ENCODE data around the gene FAM120C. TPM values are rescaled to one million over a fixed set of nuclear protein-coding genes. Genes with fewer than 3 reads are reported as not detected.

Gene FAM120C
- total RNA-seq, 1 donor, result 9.4 TPM

DNA sequence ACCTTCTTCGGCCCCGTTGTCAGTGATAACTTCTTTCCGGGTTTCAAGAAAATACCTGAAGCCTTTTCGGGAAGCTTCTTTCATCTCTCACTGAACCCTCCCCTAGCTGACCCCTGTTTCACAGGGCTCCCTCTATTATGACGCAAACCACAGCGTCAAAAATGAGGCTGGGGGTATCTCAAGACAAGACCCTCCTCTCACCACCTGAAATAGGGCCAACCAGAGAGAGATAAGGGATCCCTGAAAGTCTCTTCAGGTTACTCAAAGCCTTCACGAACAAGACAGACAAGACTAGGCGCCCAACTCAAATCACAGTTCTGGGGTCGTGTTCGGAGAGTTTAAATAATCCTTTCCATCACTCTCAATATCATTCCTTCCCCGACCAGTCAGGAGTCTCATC is 140.0 kb downstream of the FAM120C start:
- DNase-seq (ENCODE audit: low read depth in 2 of 3, low spot score in 2 of 3), result no peak

DNA sequence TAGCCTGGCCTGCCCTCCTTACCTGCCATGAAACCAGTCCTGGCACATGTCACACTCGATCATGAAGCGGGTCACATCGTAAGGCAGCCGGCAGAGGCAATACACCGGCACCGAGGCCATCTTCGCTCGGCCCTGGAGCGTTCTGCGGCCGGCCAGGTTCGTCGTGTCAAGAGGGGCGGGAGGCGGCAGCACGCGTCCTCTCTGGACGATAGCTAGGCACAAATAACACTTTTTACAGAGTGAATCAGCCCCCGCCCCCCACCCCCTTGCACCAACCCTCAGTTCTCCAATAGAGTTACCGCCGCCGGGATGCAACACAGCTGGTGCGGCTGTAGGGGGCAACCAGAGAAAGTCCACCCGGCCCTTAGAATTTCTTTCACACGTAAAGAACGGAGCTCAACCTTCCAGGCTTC is 140.4 kb downstream of the FAM120C start:
- DNase-seq (ENCODE audit: low read depth in 2 of 3, low spot score in 2 of 3), result peak in 2 of 3 donors; percentile 59 to 65

DNA sequence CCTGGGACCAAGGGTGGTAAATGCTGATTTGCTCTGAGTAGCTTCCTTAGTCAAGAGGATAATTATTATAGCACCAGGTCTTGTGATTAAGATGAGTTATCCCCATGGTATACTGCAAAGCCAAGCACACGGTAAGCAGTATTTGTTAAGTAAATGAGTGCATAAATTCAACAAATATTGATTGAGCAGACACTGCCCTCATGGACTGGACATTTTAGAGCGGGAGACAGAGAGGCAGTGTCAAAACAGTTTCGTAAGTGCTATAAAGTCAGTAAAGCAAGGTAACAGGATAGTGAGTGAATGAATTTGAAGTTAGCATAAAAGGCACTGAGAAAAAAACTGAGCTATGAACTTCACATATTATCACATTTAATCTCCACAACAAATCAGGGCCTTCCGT is 152.7 kb downstream of the FAM120C start:
- no peak for DNase-seq (ENCODE audit: low read depth in 2 of 3, low spot score in 2 of 3)

DNA sequence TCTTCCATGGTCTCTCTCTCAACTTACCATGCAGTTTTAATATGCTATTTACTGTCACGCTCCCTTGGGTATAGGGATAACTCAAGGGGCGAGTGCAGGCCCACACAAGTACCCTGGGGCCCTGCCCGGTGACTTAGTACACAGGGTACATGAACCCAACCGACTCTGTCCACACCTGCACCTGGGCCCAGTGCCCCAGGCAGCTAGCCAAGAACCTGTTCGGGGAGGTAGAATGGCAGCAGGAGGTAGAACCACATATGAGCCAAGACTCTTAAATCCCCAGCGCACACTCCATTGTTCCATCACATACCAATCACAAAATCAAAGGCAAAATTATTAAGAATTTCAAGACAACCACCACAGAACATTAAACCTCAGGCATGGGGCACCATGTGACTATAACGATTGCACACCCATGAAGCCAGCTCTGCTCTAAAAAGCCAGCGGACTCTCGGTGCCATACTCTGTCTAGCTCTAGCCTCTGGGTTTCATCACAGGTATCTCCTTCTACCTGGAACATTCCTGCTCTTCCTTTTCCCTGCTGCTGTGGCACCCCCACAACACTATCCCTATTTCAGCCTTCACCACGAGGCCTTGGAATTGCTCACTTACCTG is 153.4 kb downstream of the FAM120C start:
- DNase-seq (ENCODE audit: low read depth in 2 of 3, low spot score in 2 of 3), result no peak

DNA sequence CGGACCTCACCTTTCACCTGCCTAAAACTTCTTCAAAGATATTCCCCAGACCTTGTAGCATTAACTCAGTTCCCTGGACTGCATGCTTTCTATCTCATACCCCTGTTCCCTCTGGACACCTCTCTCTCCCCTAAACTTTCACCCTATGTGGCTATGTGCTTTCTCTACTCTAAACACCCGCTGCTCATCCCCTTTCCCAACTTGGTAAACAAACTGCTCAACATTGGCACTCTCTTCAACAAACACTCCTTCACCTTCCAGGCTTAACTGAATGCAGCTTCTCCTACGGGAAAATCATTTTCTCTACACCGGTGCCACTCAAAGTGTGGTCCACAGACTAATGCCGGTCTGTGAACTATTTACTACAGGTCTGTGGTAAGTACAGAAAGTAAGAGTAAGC is 158.7 kb downstream of the FAM120C start:
- no peak for DNase-seq (ENCODE audit: low read depth in 2 of 3, low spot score in 2 of 3)

Small RNAs within 50 kb of the gene (small RNA-seq; reads per million reads assigned to genes)
- not detected for gene AL589872.1

Other genes starting within 250 kb of the FAM120C start
- gene PHF8, start 138.8 kb downstream of the FAM120C start, total RNA-seq, result 39.3 TPM
- 0.27 TPM for gene WNK3, start 174.8 kb upstream of the FAM120C start, total RNA-seq

Data from hematopoietic multipotent progenitor cell (in vitro differentiated cells).